Measurements from ENCODE around the gene TMEM184B.

DNA sequence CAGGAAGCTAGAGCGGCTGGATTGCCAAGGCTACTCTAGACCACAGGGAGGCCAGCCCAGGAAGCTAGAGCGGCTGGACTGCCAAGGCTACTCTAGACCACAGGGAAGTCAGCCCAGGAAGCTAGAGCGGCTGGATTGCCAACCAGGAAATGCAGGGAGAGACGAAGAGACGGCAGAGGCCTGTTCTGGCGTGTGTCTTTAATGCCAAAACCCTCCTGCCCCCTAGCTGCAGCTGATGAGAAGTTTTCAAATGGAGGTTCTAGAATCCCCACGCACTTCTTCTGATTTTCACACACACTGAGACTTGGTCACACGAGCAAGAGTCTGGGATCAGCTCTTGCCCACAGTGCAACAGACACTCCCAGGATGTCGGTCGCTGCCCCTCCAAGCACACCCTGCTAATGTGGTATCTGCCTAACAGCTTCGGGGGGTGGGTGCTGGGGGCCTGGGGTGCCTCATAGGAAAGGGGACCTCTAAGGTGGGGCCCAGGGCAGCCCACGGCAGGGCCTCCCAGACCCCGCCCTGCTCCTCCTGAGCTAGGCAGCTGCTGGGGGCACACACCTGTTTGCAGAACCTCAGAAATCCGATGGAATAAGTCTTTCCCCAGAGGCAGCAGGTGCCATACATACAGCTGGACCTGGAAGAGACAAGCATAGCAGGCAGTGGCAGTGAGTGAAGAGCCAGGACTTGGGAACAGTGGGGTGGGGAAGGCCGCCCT, 42.5 kb downstream of the TMEM184B start:
- TF ChIP-seq, protein P1, sequence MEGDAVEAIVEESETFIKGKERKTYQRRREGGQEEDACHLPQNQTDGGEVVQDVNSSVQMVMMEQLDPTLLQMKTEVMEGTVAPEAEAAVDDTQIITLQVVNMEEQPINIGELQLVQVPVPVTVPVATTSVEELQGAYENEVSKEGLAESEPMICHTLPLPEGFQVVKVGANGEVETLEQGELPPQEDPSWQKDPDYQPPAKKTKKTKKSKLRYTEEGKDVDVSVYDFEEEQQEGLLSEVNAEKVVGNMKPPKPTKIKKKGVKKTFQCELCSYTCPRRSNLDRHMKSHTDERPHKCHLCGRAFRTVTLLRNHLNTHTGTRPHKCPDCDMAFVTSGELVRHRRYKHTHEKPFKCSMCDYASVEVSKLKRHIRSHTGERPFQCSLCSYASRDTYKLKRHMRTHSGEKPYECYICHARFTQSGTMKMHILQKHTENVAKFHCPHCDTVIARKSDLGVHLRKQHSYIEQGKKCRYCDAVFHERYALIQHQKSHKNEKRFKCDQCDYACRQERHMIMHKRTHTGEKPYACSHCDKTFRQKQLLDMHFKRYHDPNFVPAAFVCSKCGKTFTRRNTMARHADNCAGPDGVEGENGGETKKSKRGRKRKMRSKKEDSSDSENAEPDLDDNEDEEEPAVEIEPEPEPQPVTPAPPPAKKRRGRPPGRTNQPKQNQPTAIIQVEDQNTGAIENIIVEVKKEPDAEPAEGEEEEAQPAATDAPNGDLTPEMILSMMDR (IDR thresholded peaks at IDR 0.05), result peak; percentile 34 to 83 (median 50)
- TF ChIP-seq EP300 (IDR thresholded peaks at IDR 0.05; ENCODE audit: low read depth) (no peak), POLR2AphosphoS5 (IDR thresholded peaks at IDR 0.05) (peak in 1 of 3 donors; percentile 52)
